H9 (cell line): ENCODE results near the gene WDR38. TPM values are rescaled to one million over a fixed set of nuclear protein-coding genes. Genes with fewer than 3 reads are reported as not detected.

ENCODE experiments used
- DNase-seq: peaks from one replicate; pipeline ENCODE4 v3.0.0-alpha.2; 2017
- H2AFZ ChIP-seq: one replicate; pipeline ENCODE4 v1.6.1; 2013; ENCODE audit warnings: mild to moderate bottlenecking, low read length, control low read depth, moderate library complexity
- H2AK5ac ChIP-seq: 2 replicates; pipeline ENCODE4 v1.6.1; 2013; ENCODE audit warnings: low read length, control low read depth, mixed read lengths; ENCODE audit not compliant: insufficient read length
- H2BK120ac ChIP-seq: one replicate; pipeline ENCODE4 v1.6.1; 2013; ENCODE audit warnings: low read depth, mild to moderate bottlenecking, low read length, control low read depth, inconsistent platforms; ENCODE audit not compliant: poor library complexity, severe bottlenecking
- H2BK12ac ChIP-seq: 2 replicates; pipeline ENCODE4 v1.6.1; 2013; ENCODE audit warnings: low read length, control low read depth, mixed read lengths, low read depth; ENCODE audit not compliant: insufficient read length
- H2BK15ac ChIP-seq: 2 replicates; pipeline ENCODE4 v1.6.1; 2013; ENCODE audit warnings: low read depth, low read length, control low read depth
- H2BK20ac ChIP-seq: one replicate; pipeline ENCODE4 v1.6.1; 2013; ENCODE audit warnings: low read depth, mild to moderate bottlenecking, low read length, control low read depth, inconsistent platforms; ENCODE audit not compliant: poor library complexity, severe bottlenecking
- H2BK5ac ChIP-seq: 2 replicates; pipeline ENCODE4 v1.6.1; 2013; ENCODE audit warnings: low read length, control low read depth, mixed read lengths; ENCODE audit not compliant: insufficient read length
- H3K14ac ChIP-seq: 2 replicates; pipeline ENCODE4 v1.6.1; 2013; ENCODE audit warnings: low read length, control low read depth; ENCODE audit not compliant: insufficient read depth
- H3K18ac ChIP-seq: 2 replicates; pipeline ENCODE4 v1.6.1; 2013; ENCODE audit warnings: low read depth, mild to moderate bottlenecking, mixed read lengths, low read length, control low read depth; ENCODE audit not compliant: insufficient read length
- H3K23ac ChIP-seq: 2 replicates; pipeline ENCODE4 v1.6.1; 2013; ENCODE audit warnings: low read length, control low read depth, mixed read lengths, low read depth; ENCODE audit not compliant: insufficient read length
- H3K23me2 ChIP-seq: 2 replicates; pipeline ENCODE4 v1.6.1; 2013; ENCODE audit warnings: low read depth, mild to moderate bottlenecking, mixed read lengths, low read length, control low read depth; ENCODE audit not compliant: insufficient read length, poor library complexity, severe bottlenecking
- H3K27ac ChIP-seq: 2 replicates; pipeline ENCODE4 v1.5.1; 2013; ENCODE audit warnings: low read length, control low read depth, mixed read lengths, low read depth; ENCODE audit not compliant: insufficient read length
- H3K27me3 ChIP-seq: 2 replicates; pipeline ENCODE4 v1.6.1; 2013; ENCODE audit warnings: low read length, control low read depth, inconsistent platforms; ENCODE audit not compliant: insufficient read depth
- H3K4ac ChIP-seq: 2 replicates; pipeline ENCODE4 v1.6.1; 2013; ENCODE audit warnings: low read depth, mild to moderate bottlenecking, control low read depth, inconsistent platforms, low read length, moderate library complexity
- H3K4me1 ChIP-seq: 2 replicates; pipeline ENCODE4 v1.6.1; 2013; ENCODE audit warnings: low read length, control low read depth, inconsistent platforms; ENCODE audit not compliant: insufficient read depth
- H3K4me2 ChIP-seq: 2 replicates; pipeline ENCODE4 v1.6.1; 2013; ENCODE audit warnings: low read length, control low read depth, mixed read lengths; ENCODE audit not compliant: insufficient read length, insufficient read depth
- H3K56ac ChIP-seq: 2 replicates; pipeline ENCODE4 v1.6.1; 2013; ENCODE audit warnings: low read depth, mild to moderate bottlenecking, mixed read lengths, low read length, control low read depth; ENCODE audit not compliant: insufficient read length
- H3K79me1 ChIP-seq: 2 replicates; pipeline ENCODE4 v1.6.1; 2013; ENCODE audit warnings: low read depth, mild to moderate bottlenecking, moderate library complexity, low read length, control low read depth, inconsistent platforms; ENCODE audit not compliant: insufficient read depth, poor library complexity, severe bottlenecking
- H3K79me2 ChIP-seq: 2 replicates; pipeline ENCODE4 v1.6.1; 2013; ENCODE audit warnings: low read length, control low read depth, inconsistent platforms; ENCODE audit not compliant: insufficient read depth
- H3K9ac ChIP-seq: 2 replicates; pipeline ENCODE4 v1.6.1; 2013; ENCODE audit warnings: low read length, control low read depth, mixed read lengths; ENCODE audit not compliant: insufficient read length; ENCODE audit errors: extremely low read depth
- H3K9me3 ChIP-seq: one replicate; pipeline ENCODE4 v1.6.1; 2013; ENCODE audit warnings: low read depth, low read length, inconsistent platforms; ENCODE audit not compliant: control insufficient read depth
- H3T11ph ChIP-seq: one replicate; pipeline ENCODE4 v1.6.1; 2013; ENCODE audit warnings: mild to moderate bottlenecking, low read length, control low read depth, inconsistent platforms
- H4K20me1 ChIP-seq: one replicate; pipeline ENCODE4 v1.6.1; 2013; ENCODE audit not compliant: control insufficient read depth, insufficient read length, insufficient read depth
- H4K5ac ChIP-seq: 2 replicates; pipeline ENCODE4 v1.6.1; 2013; ENCODE audit warnings: low read depth, mild to moderate bottlenecking, mixed read lengths, low read length, control low read depth; ENCODE audit not compliant: insufficient read length
- H4K8ac ChIP-seq: replicated peaks from 2 replicates; pipeline ENCODE4 v1.6.1; 2013; ENCODE audit warnings: low read length, control low read depth, mixed read lengths, low read depth; ENCODE audit not compliant: insufficient read length
- H4K91ac ChIP-seq: 2 replicates; pipeline ENCODE4 v1.6.1; 2013; ENCODE audit warnings: low read depth, mild to moderate bottlenecking, moderate library complexity, mixed read lengths, low read length, control low read depth; ENCODE audit not compliant: insufficient read length
- H3K27ac Mint-ChIP-seq, 3 experiments: 2 replicates in 2 of 3; 3 replicates in 1 of 3; pipeline ENCODE4 v1.8.0; 2020 to 2021; ENCODE audit warnings: mixed read lengths in 3 of 3, mild to moderate bottlenecking in 1 of 3, moderate library complexity in 1 of 3
- H3K27me3 Mint-ChIP-seq: 2 replicates; pipeline ENCODE4 v1.8.0; 2021; ENCODE audit warnings: low read depth, mild to moderate bottlenecking, moderate library complexity, mixed read lengths
- H3K36me3 Mint-ChIP-seq, 3 experiments: 2 replicates in 2 of 3; 3 replicates in 1 of 3; pipeline ENCODE4 v1.8.0; 2020 to 2021; ENCODE audit warnings: low read depth in 3 of 3, mixed read lengths in 3 of 3; ENCODE audit not compliant: insufficient read depth in 1 of 3
- H3K4me1 Mint-ChIP-seq, 2 experiments: 2 replicates each; pipeline ENCODE4 v1.8.0; 2020; ENCODE audit warnings: mixed read lengths in 2 of 2
- H3K4me3 Mint-ChIP-seq, 2 experiments: 2 replicates in 1 of 2; 3 replicates in 1 of 2; pipeline ENCODE4 v1.8.0; 2020 to 2021; ENCODE audit warnings: mild to moderate bottlenecking in 2 of 2, mixed read lengths in 2 of 2, moderate library complexity in 1 of 2
- H3K9me3 Mint-ChIP-seq, 2 experiments: 2 replicates in 1 of 2; 3 replicates in 1 of 2; pipeline ENCODE4 v1.8.0; 2020; ENCODE audit warnings: mild to moderate bottlenecking in 2 of 2, mixed read lengths in 2 of 2, moderate library complexity in 1 of 2
- CTCF ChIP-seq: fragments of 200-600 bp; sonication (generic); conservative IDR thresholded peaks from 3 replicates; pipeline ENCODE4 v1.8.0; 2021; ENCODE audit warnings: antibody characterized with exemption, mild to moderate bottlenecking
- WGBS: extraction: QIAGEN DNeasy Blood & Tissue Kit; methylation state at CpG from one replicate; pipeline ENCODE4 v1.1.7; 2013; ENCODE audit warnings: missing lambda C conversion rate, low lambda C conversion rate, mixed read lengths; ENCODE audit not compliant: insufficient read length; ENCODE audit errors: extremely low coverage; 5-methylcytosine and 5-hydroxymethylcytosine counted together
- total RNA-seq: library from RNA; stranded (reverse); gene quantifications from 2 replicates; pipeline ENCODE4 v1.2.1, GENCODE V29; 2021

The WDR38 gene
- total RNA-seq, 1 experiment from 2014 or later, result not detected

- Histone ChIP-seq H3K27ac (no peak overlapping the region), H2BK20ac (no peak overlapping the region), H4K91ac (no peak overlapping the region), H3T11ph (no peak overlapping the region), H2AK5ac (no peak overlapping the region), H3K14ac (no peak overlapping the region), H3K56ac (no peak overlapping the region), H2AFZ (no peak overlapping the region), H4K5ac (no peak overlapping the region), H3K79me1 (peaks cover 9% of the 10 kb centered on the region), H4K8ac (no peak overlapping the region), H4K20me1 (no peaks in the 10 kb centered on the region), H2BK15ac (no peak overlapping the region), H2BK120ac (no peak overlapping the region), H3K79me2 (peaks cover 27% of the 10 kb centered on the region; the same call in 1 of the 2 replicates), H3K9me3 (no peaks in the 10 kb centered on the region), H3K4me1 (peaks cover 6% of the 10 kb centered on the region), H3K23ac (no peak overlapping the region), H3K9ac (no peak overlapping the region), H3K23me2 (peaks cover 8% of the 10 kb centered on the region), H2BK12ac (no peak overlapping the region), H3K4me2 (peak overlapping the region; percentile 93), H3K18ac (no peak overlapping the region), H3K4ac (no peak overlapping the region), H3K27me3 (no peaks in the 10 kb centered on the region), H2BK5ac (no peak overlapping the region)
- Mint-ChIP-seq H3K27ac (no peak overlapping the region; a peak in 2 of 7 replicates), H3K4me3 (peak overlapping the region; percentile 87 to 95), H3K36me3 (peaks cover 28 to 51% (median 40%) of the 10 kb centered on the region in 3 experiments), H3K27me3 (no peaks in the 10 kb centered on the region), H3K4me1 (peaks cover 36 to 44% of the 10 kb centered on the region in 2 experiments), H3K9me3 (no peaks in the 10 kb centered on the region; a peak in 1 of 5 replicates)
- DNase-seq, result no peak
- WGBS, result no CpG with 5 or more reads among the region's 11 CpGs
- TF ChIP-seq CTCF, result no peak
These were observed 17.9 kb downstream of the WDR38 start for GRCh38 chr9:124871156-124871561.
